Ascending aorta (tissue), 2 donors: Measurements from ENCODE around the gene CFAP251. TPM values are rescaled to one million over a fixed set of nuclear protein-coding genes. Genes with fewer than 3 reads are reported as not detected.
A peak's percentile ranks its signal among the peaks of the same experiment; 100 is the strongest.

ENCODE experiments used
- DNase-seq, 2 donors: peaks; one replicate each; pipeline ENCODE4 v3.0.0-alpha.2; 2019; ENCODE audit warnings: low spot score in 2 of 2
- H3K27ac ChIP-seq, 2 donors: fragments of 200-600 bp; sonication (generic); one replicate each; pipeline ENCODE4 v1.5.1; 2016 to 2017; ENCODE audit warnings: mild to moderate bottlenecking in 1 of 2
- H3K27me3 ChIP-seq: fragments of 200-600 bp; sonication (generic); one replicate; pipeline ENCODE4 v1.5.1; 2017
- H3K36me3 ChIP-seq, 2 donors: fragments of 200-600 bp; sonication (generic); one replicate each; pipeline ENCODE4 v1.5.1; 2016
- H3K4me1 ChIP-seq, 2 donors: fragments of 200-600 bp; sonication (generic); one replicate each; pipeline ENCODE4 v1.5.1; 2016 to 2017; ENCODE audit warnings: mild to moderate bottlenecking in 1 of 2
- H3K4me3 ChIP-seq, 2 donors: fragments of 200-600 bp; sonication (generic); one replicate each; pipeline ENCODE4 v1.5.1; 2016 to 2017; ENCODE audit warnings: mild to moderate bottlenecking in 1 of 2
- H3K9me3 ChIP-seq, 2 donors: fragments of 200-600 bp; sonication (generic); one replicate each; pipeline ENCODE4 v1.5.1; 2016
- intact Hi-C: fragments of 100-400 bp; cut with DNase I; formaldehyde crosslinking; loops from one replicate; pipeline ENCODE4 v1.15.1; 2023
- total RNA-seq: library from RNA; depleted of rRNA; stranded (reverse); fragments of >200 nt; gene quantifications from one replicate; pipeline ENCODE4 v1.1.0, GENCODE V29; 2016
- TF ChIP-seq, protein P1 (sequence below), 3 experiments: fragments of 200-600 bp in 2 of 3; fragments of 450-650 bp in 1 of 3; sonication (generic) in 2 of 3; IDR thresholded peaks; one replicate each; pipeline ENCODE4 v1.5.1; 2016 to 2019; ENCODE audit warnings: antibody characterized with exemption in 3 of 3, mild to moderate bottlenecking in 1 of 3, moderate library complexity in 1 of 3

Gene CFAP251
- total RNA-seq, 1 donor from 2014 or later: 0.75 TPM

DNA sequence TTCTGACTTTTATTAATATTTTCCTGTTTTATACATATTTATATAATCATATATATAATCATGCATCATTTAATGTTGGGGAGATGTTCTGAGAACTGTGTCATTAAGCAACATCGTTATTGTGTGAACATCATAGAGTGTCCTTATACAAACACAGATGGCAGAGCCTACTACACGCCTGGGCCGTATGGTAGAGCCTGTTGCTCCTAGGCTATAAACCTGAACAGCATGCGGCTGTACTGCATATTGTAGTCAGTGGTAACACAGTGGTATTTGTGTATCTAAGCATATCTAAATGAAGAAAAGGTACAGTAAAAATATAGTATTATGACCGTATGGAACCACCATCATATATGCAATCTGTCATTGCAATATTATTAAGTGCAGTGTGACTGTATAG lies 58.6 kb downstream of the CFAP251 start:
- no peak overlapping the region for H3K27ac ChIP-seq
- no peaks in the 10 kb centered on the region for H3K36me3 ChIP-seq
- H3K4me3 ChIP-seq: no peak overlapping the region
- TF ChIP-seq, protein P1, sequence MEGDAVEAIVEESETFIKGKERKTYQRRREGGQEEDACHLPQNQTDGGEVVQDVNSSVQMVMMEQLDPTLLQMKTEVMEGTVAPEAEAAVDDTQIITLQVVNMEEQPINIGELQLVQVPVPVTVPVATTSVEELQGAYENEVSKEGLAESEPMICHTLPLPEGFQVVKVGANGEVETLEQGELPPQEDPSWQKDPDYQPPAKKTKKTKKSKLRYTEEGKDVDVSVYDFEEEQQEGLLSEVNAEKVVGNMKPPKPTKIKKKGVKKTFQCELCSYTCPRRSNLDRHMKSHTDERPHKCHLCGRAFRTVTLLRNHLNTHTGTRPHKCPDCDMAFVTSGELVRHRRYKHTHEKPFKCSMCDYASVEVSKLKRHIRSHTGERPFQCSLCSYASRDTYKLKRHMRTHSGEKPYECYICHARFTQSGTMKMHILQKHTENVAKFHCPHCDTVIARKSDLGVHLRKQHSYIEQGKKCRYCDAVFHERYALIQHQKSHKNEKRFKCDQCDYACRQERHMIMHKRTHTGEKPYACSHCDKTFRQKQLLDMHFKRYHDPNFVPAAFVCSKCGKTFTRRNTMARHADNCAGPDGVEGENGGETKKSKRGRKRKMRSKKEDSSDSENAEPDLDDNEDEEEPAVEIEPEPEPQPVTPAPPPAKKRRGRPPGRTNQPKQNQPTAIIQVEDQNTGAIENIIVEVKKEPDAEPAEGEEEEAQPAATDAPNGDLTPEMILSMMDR (IDR thresholded peaks at IDR 0.05): no peak
- intact Hi-C loops: no loop called here
- no peaks in the 10 kb centered on the region for H3K9me3 ChIP-seq
- peaks cover 0 to 8% of the 10 kb centered on the region in 2 donors for H3K4me1 ChIP-seq
- no peak for DNase-seq
- H3K27me3 ChIP-seq: no peaks in the 10 kb centered on the region

DNA sequence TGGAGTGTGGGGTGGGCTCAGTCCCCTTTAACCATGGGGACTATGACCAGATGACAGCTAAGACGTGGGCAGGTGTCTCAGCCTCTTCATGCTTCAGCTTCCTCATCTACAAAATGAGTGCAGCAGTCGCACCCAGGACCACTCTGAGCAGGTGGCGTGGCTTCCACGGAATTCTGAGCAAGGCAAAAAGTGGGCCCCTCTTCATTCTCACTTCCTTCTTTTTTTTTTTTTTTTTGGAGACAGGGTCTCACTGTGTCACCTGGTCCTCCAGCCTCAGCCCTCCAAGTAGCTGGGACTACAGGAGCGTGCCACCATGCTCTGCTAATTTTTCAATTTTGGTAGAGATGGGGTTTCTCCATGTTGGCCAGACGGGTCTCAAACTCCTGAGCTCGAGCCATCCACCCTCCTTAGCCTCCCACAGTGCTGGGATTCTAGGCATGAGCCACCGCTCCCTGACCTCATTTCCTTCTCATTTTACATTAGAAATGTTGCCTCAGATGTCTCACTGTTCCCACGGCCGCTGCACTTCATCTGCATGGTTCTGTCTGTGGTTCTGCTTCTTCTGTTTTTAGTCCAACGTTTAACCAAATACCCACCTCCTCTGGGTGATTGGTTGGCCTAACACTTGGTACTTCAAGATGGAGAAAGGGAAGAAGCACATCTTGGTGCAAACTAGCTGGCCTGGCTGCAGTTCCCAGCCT lies 61.9 kb downstream of the CFAP251 start:
- no peaks in the 10 kb centered on the region for H3K4me1 ChIP-seq
- DNase-seq: peak in 1 of 2 donors; percentile 58
- H3K27ac ChIP-seq: no peak overlapping the region
- no peak overlapping the region for H3K4me3 ChIP-seq
- TF ChIP-seq, protein P1 (IDR thresholded peaks at IDR 0.05): no peak
- intact Hi-C loops: no loop called here
- no peaks in the 10 kb centered on the region for H3K9me3 ChIP-seq
- H3K36me3 ChIP-seq: no peaks in the 10 kb centered on the region
- no peaks in the 10 kb centered on the region for H3K27me3 ChIP-seq

DNA sequence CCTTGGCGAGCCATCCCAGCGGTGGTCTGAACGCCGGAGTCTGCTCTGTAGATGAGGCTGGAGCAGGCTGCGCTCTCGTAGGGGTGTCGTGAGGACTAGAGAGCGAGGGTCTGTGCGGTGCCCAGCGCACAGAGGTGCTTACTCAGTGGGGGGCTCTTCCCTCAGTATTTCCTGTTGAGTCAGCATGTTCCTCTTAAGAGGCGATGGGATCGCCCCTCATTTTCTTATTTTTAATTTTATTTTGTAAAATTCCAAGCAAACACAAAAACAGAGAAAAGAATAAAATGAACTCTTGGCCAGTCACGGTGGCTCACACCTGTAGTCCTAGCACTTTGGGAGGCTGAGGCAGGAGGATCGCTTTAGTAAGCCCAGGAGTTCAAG lies 62.5 kb downstream of the CFAP251 start:
- no peaks in the 10 kb centered on the region for H3K27me3 ChIP-seq
- H3K4me1 ChIP-seq: no peaks in the 10 kb centered on the region
- intact Hi-C loops: no loop called here
- H3K4me3 ChIP-seq: no peak overlapping the region
- TF ChIP-seq, protein P1 (IDR thresholded peaks at IDR 0.05): no peak
- H3K27ac ChIP-seq: no peak overlapping the region
- H3K9me3 ChIP-seq: no peaks in the 10 kb centered on the region
- no peak for DNase-seq
- H3K36me3 ChIP-seq: no peaks in the 10 kb centered on the region

DNA sequence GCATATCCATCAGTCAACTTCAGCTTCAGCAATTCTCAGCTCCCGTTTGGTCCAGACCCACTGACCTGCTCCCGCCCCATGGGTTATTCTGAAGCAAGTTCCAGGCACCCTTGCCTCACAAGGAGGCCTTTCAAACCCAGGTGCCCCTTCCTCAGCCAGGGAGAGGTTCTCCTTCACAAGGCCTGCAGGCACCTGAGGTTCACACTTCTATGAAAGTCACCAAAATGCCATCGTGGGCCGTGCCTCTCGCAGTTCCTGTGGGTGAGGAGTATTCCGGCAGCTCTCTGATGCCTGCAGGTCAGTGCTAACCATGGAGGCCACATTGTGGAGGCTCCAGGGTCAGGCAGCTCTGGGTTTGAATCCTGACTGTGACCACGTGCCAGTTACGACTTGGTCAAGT lies 63.1 kb downstream of the CFAP251 start:
- intact Hi-C loops: no loop called here
- TF ChIP-seq, protein P1 (IDR thresholded peaks at IDR 0.05): no peak
- DNase-seq: no peak

DNA sequence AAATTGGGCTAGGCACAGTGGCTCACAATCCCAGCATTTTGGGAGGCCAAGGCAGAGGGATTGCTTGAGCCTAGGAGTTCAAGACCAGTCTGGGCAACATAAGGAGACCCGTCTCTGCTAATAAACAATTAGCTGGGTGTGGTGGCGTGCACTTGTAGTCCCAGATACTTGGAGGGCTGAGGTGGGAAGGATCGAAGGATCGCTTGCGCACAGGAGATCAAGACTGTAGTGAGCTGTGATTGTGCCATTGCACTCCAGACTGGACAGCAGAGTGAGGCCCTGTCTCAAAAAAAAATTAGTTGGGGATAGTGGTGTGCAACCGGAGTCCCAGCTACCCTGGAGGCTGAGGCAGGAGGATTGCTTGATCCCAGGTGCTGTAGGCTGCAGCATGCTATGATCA lies 64.6 kb downstream of the CFAP251 start:
- no peaks in the 10 kb centered on the region for H3K36me3 ChIP-seq
- peak in 1 of 2 donors; percentile 56 for DNase-seq
- no peaks in the 10 kb centered on the region for H3K4me1 ChIP-seq
- H3K4me3 ChIP-seq: no peak overlapping the region
- intact Hi-C loops: no loop called here
- no peaks in the 10 kb centered on the region for H3K9me3 ChIP-seq
- TF ChIP-seq, protein P1 (IDR thresholded peaks at IDR 0.05): no peak
- H3K27ac ChIP-seq: no peak overlapping the region
- no peaks in the 10 kb centered on the region for H3K27me3 ChIP-seq

More for the DNA sequence above, 63.1 kb downstream of the CFAP251 start:
- Histone ChIP-seq H3K27ac (no peak overlapping the region), H3K4me1 (no peaks in the 10 kb centered on the region), H3K27me3 (no peaks in the 10 kb centered on the region), H3K9me3 (no peaks in the 10 kb centered on the region), H3K4me3 (no peak overlapping the region), H3K36me3 (no peaks in the 10 kb centered on the region)
